GM21526 (cell line): ENCODE results near the gene TLR5.

Source experiments
- ATAC-seq: cut with Tn5 transposase; IDR thresholded peaks from one replicate; pipeline ENCODE4 v1.9.1; 2021; ENCODE audit warnings: moderate library complexity; ENCODE audit not compliant: unreplicated experiment, low FRiP score

TLR5 gene

GRCh38 chr1:223116950-223117349 is 26.1 kb downstream of the TLR5 start:
- ATAC-seq: no peak

- ATAC-seq: no peak
Observed at GRCh38 chr1:223114871-223115270, 28.2 kb downstream of the TLR5 start.

- ATAC-seq: no peak
Observed at GRCh38 chr1:223110952-223111351, 32.1 kb downstream of the TLR5 start.

GRCh38 chr1:223109581-223110026 is 33.4 kb downstream of the TLR5 start:
- ATAC-seq: no peak

- no peak for ATAC-seq
Observed at GRCh38 chr1:223106856-223107255, 36.2 kb downstream of the TLR5 start.

- ATAC-seq: no peak
Observed at GRCh38 chr1:223105568-223105967, 37.5 kb downstream of the TLR5 start.

GRCh38 chr1:223102797-223103533 is 40.1 kb downstream of the TLR5 start:
- ATAC-seq: no peak

- ATAC-seq: no peak
Observed at GRCh38 chr1:223097713-223098112, 45.3 kb downstream of the TLR5 start.

GRCh38 chr1:223095870-223096269 is 47.2 kb downstream of the TLR5 start:
- ATAC-seq: no peak

- no peak for ATAC-seq
Observed at GRCh38 chr1:223091896-223092295, 51.2 kb downstream of the TLR5 start.

GRCh38 chr1:223089250-223089649 is 53.8 kb downstream of the TLR5 start:
- no peak for ATAC-seq

- ATAC-seq: no peak
Observed at GRCh38 chr1:223088713-223089240, 54.3 kb downstream of the TLR5 start.

- ATAC-seq: no peak
Observed at GRCh38 chr1:223087291-223088255, 55.5 kb downstream of the TLR5 start.

GRCh38 chr1:223084464-223084866 is 58.6 kb downstream of the TLR5 start:
- ATAC-seq: no peak

GRCh38 chr1:223083831-223084230 is 59.2 kb downstream of the TLR5 start:
- no peak for ATAC-seq

GRCh38 chr1:223082914-223083313 is 60.1 kb downstream of the TLR5 start:
- ATAC-seq: no peak

- ATAC-seq: peak; percentile 98
Observed at GRCh38 chr1:223081181-223081994, 61.7 kb downstream of the TLR5 start.

- ATAC-seq: no peak
Observed at GRCh38 chr1:223079498-223079897, 63.5 kb downstream of the TLR5 start.

- no peak for ATAC-seq
Observed at GRCh38 chr1:223077247-223077833, 65.7 kb downstream of the TLR5 start.

- no peak for ATAC-seq
Observed at GRCh38 chr1:223076362-223076761, 66.7 kb downstream of the TLR5 start.
